HG03025 (cell line): ENCODE results near the gene FAM171A1.
"Not testable (repeated sequence)": the region's sequence is repeated elsewhere in the genome, so short reads cannot be mapped to it uniquely, and the experiment has no call there.

Experiments
- ATAC-seq: cut with Tn5 transposase; IDR thresholded peaks from one replicate; pipeline ENCODE4 v1.9.1; 2021; ENCODE audit warnings: mild to moderate bottlenecking, moderate library complexity; ENCODE audit not compliant: unreplicated experiment, low FRiP score

The FAM171A1 gene

DNA sequence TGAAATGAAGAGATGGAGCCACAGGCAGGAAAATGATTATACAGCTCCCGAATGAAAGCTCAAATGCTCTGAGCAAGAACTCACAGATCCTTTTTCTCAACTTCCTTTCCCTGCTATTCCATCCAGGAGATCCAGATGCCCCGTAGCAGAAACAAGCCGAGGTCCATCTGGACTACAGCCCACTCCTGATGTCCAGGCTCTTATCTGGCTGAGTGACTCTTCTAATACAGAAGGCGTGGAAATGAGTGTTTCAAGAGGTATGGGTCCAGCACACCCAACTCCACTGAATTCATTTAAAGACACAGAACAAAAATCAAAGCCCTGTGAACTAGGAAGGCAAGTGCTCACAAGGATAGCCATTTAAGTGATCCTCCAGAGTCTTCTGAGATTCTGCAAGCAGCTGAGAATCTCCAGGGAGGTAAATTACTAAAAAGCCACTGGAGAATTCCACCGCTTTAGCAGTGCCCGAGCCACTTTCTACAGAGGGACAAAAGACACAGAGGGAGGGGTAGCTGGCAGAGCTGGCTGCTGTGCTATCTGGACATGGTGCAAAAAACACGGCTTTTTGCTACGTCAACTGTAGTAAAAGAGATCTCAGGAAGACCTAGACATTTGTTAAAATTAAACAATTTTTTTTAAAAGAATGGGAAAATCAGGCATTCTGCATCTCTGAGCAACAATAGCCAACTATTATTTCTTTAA lies 24.5 kb downstream of the FAM171A1 start:
- no peak for ATAC-seq

DNA sequence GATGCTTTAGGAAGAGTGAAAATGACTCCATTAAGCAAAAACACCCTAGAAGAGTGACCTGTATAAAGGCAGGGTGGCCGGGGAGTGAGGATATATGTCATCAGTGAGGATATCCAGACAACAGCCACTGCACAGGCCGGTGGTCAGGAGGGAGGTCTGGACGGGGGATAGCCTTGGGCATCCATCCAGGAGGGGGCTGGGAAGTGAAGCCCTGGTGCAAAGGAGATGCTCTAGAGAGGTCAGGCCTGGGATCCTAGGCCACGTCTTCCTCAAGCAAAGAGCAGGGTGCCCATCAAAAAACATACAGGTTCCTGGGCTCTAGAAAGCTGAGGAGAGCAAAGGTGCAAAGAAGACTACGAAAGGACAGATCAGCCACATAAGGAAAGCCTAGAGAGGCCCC lies 25.6 kb downstream of the FAM171A1 start:
- no peak for ATAC-seq

DNA sequence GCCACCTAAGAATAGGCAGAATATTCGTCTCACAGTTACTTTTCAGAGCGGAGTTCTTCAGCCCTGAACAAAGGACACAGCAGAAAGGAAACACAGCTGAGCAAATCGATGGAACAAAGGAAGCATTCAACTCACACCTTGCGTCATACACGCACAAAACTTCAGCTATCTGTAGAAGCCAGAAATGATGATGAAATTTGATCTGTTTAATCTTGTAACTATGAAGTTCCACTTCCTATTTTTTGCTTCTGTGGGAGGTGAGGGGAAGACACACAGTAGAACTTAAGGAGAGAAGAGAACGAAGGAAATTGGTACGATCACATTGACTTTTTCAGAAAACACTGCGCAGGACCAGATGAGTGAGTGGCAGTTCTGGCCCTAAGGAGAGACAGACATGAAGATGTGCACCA lies 26.2 kb downstream of the FAM171A1 start:
- ATAC-seq, result no peak

DNA sequence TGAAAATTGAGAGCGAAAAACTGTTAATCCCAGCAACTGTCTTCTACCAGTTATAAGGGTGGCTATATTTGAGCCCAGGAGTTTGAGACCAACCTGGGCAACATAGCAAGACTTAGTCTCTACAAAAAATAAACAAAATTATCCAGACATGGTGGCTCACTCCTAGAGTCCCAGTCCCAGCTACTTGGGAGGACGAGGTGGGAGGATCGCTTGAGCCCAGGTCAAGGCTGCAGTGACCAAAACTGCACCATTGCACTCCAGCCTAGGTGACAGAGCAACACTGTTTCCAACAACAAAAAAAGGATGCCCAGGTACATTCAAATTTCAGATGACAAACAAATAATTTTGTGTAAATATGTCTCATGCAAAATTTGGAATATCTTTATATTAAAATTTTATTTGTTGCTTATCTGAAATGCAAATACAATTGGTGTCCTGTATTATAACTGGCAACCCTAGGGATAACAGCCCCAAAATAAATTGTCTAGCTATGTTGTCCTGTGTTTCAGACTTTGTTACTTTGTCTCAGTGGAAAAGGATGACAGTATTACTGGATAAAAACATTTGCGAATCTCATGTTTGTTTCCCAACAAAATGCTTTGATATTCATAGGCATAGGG lies 26.7 kb downstream of the FAM171A1 start:
- ATAC-seq, result no peak

DNA sequence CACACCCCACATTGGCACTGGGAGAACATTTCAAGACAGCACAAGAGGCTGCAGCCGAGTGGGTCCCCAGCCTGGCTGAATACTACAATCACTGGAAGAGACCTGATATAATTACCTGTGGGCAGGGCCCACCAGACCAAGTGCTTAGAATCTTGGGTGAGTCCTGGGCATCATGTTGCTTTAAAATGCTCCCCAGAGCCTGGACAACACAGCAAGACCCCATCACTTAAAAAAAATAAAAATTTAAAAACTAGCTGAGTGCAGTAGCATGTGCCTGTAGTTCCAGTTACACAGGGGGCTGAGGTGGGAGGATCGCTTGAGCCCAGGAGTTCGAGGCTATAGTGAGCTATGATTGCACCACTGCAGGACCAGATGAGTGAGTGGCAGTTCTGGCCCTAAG lies 28.1 kb downstream of the FAM171A1 start:
- no peak for ATAC-seq

DNA sequence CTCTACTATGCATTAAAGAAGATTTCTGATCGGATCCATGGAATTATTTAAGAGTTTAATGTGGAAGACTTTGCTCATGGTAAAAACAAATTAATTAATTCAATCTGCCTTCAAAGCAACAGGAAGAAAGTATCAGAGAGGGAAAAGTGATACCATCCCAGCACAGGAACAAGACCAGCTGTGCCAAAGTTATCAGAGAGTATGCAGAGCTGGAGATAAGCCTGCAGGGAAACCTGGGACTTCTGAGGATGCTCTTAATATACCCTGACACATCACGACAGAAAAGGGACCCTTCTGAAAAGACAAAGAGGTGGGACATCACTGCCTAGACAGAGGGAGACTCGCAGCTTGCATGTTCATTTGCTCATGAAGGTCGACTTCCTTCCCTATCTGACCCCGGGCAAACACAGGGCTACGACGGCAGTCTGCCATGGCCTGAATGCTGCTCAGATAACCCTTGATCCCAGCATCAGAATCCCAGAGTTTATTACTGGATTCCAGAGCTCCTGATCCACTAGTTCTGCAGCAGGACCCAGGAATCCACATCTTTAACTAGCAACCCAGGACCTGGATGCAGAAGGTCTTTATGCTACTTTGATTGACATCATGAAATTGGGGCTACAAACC lies 29.5 kb downstream of the FAM171A1 start:
- no peak for ATAC-seq

DNA sequence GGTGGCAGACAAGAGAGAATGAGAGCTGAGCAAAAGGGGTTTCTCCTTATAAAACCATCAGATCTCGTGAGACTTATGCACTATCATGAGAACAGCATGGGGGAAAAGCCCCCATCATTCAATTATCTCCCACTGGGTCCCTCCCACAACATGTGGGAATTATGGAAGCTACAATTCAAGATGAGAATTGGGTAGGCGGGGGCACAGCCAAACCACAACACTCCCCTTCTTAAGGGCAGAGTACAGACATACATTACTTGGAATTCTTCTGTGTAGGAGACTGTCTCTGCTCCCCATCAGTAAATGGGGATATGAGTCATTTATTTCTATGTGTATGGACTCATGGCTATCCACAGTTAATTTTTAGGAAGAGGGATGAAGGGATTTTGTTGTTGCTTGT lies 31.2 kb downstream of the FAM171A1 start:
- ATAC-seq, result no peak

DNA sequence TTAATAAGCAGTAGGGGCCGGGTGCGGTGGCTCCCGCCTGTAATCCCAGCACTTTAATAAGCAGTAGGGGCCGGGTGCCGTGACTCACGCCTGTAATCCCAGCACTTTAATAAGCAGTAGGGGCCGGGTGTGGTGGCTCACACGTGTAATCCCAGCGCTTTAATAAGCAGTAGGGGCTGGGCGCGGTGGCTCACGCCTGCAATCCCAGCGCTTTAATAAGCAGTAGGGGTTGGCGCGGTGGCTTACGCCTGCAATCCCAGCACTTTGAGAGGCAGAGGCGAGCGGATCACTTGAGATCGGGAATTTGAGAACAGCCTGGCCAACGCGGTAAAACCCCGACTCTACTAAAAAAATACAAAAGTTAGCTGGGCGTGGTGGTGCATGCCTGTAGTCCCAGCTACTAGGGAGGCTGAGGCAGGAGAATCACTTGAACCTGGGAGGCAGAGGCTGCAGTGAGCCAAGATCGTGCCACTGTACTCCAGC lies 33.6 kb downstream of the FAM171A1 start:
- not testable (repeated sequence) for ATAC-seq

DNA sequence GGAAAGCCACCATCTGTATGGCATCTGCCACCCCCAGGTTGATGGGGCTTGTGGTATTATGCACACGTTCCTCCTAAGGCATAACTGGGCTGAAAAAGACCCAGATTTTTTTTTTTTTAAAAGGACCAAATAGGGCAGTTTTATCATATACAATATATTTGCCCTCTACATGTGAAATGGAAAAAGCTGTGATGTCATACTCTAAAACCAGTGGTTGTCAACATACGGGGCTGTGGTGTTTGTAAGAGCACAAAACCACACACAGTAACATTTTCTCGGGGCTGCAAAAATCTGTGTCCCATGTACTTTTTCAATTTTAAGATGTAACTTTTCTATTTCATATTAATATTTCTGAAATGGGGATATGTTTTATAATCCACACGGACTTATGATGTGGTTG lies 34.9 kb downstream of the FAM171A1 start:
- ATAC-seq, result no peak

DNA sequence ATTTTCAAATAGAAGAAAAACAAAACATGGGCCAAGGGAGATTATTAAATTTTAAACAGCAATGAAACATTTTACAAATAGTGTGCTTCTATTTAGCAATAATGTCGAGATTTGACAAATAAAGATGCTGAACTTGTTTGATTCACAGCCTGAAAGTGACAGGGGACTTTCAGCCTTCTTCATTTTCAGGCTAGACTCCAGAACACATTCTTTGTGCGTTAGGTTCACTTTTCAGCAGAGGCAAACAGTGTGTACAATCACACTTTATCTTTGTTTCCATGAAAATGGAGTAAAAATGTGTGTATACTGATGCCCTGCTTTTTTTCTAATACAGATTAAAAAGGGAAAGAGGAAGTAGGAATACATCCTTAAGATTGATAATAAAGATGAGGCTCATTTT lies 35.6 kb downstream of the FAM171A1 start:
- ATAC-seq, result no peak

DNA sequence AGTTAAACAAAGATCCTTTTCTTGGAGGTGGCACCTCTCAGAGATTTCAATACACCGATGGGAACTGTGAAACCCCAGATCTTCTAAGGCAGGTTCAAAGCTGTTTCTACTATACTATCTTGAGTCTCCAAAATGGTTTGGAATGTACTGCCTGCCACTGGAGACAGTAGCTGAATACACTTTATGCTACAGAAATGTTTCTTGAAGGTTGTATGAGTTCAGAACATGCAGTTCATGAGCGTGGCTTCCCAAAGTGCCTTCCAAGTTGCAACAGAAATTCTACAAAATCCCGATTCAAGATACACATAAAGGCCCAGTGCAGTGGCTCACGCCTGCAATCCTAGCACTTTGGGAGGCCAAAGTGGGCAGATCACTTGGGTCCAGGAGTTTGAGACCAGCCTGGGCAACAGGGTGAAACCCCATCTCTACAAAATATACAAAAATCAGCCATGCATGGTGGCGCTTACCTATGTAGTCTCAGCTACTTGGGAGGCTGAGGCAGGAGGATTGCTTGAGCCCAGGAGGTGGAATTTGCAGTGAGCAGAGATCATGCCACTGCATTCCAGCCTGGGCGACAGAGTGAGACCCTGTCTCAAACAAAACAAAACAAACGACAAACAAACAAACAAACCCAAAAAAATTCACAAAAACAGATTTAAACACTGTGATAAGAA lies 36.3 kb downstream of the FAM171A1 start:
- ATAC-seq, result no peak

DNA sequence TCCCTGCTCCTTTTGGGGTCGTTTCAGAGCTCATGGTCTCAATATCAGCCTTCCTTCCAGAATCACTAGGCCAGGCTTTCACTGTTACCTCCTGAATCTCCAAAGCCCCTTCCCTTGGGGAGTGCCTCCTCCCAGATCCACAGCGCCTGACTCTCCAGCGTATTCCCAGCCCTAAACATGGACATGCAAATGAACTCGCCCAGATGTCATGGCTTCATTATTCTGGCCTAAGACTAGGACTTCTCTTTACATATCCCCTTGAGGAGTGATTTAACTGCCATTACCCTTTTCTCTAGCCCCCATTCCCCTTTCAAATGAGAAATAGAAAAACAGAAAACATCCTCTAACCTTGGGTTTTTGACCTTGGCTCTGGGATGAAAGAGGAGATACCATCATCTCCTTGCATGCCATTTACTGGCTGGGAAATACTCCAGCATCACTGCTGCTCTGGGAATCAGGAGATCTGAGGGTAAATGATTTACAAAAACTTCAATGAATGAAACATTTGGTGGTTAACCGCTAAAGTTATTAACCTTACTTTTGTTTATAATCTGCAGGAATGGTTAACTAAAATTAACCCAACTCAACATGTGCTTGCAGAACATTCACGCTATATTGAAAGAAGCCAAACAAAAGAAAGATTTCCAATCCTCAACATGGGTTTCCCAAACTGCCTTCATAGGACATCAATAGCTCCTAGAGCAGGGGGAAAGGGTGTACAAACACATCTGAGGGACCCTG lies 37.0 kb downstream of the FAM171A1 start:
- ATAC-seq, result no peak

DNA sequence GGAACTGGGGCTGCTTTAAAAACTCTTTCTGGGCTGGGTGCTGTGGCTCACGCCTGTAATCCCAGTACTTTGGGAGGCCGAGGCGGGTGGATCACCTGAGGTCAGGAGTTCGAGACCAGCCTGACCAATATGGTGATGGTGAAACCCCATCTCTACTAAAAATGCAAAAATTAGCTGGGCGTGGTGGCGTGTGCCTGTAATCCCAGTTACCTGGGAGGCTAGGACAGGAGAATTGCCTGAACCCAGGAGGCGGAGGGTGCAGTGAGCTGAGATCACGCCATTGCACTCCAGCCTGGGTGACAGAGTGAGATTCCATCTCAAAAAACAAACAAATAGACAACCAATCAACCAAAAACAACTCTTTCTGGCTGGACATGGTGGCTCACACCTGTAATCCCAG lies 37.9 kb downstream of the FAM171A1 start:
- ATAC-seq, result not testable (repeated sequence)

DNA sequence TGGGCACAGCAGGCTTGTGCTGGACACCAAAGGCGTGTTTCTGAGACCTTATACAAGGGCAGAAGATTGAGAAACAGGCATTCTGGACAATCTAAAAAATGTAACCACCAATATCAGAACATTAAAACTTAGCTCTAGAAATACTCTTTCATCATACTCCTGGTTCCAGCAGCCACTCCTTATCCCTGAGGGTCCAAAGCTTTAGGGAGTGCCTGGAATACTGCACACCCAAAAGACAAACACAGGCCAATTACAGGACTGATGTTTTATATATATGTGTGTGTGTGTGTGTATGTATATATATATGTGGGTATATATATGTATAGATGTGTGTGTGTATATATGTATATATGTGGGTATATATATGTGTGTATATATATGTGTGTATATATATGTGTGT lies 39.6 kb downstream of the FAM171A1 start:
- ATAC-seq, result no peak

DNA sequence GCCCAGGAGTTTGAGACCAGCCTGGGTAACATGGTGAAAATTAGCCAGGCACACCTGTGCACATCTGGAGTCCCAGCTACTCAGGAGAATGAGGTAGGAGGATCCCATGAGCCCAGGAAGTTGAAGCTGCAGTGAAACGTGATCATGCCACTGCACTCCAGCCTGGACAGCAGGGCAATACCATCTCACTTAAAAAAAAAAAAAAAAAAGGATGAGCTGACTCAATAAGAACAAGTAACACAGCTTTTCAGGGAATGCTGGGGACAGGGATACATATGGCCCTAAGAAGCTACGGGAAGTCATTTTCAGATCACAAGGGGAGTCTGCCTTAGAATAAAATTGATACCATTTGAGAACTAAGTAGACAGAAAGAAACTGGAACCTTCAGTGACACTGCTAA lies 41.7 kb downstream of the FAM171A1 start:
- ATAC-seq, result no peak

DNA sequence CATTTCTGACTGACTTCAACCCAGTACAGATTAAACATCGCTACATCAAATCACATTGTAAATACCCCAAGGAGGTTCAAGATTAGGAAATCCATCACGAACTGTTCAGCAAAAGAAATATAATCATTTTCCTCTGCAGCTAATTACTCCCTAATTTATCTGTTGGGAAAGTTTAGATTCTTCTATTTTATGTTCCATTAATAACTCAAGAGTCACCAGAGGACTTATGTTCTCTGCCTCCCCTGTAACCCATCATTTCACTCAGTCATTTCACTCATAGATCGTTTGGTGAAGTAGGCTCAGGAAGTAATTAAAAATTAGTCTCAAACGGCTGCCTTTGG lies 45.2 kb downstream of the FAM171A1 start:
- ATAC-seq, result no peak

DNA sequence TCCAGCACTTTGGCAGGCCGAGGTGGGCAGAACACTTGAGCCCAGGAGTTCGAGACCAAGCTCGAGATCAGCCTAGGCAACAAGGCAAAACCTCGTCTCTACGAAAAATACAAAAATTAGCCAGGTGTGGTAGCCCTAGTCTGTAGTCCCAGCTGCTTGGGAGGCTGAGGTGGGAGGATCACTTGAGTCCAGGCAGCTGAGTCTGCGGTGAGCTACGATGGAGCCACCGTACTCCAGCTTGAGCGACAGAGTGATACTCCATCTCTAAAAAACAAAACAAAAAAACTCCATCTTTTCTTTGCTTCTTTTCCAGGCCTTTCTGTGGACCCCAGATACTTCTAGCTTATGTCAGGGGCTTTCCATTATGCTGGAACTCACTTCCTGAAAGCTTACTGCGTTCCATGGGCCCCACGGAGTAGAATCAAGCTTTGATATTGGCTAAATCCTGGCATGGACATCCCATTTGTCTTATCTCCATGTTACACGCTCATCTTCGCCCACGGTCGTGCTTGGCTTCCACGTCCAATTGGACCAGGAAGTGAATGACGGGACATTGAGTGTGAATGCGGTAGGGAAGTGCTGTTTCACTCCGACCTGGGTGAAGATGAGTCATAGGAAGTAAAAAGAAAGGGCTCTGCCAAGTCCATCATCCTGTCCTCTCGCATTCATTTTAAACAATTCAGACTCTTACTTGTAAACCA lies 45.7 kb downstream of the FAM171A1 start:
- ATAC-seq, result no peak

DNA sequence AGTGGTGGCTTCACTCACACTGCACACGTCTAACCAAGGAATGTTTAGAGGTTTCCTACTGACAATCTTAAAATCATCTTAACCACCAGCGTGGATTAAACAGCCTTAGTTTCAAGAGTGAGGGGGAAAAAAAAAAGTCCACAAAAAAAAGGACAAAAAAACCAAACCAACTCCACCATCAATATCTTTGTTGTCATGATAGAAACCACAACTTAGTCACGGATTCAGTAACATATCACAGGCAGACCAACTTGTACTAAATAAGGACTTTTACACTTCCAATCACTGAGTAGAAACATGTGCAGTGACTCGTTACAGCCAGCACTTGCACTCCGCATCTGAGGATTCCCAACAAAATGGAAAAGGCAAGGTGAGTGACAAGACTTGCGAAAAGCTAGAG lies 46.5 kb downstream of the FAM171A1 start:
- ATAC-seq, result no peak

DNA sequence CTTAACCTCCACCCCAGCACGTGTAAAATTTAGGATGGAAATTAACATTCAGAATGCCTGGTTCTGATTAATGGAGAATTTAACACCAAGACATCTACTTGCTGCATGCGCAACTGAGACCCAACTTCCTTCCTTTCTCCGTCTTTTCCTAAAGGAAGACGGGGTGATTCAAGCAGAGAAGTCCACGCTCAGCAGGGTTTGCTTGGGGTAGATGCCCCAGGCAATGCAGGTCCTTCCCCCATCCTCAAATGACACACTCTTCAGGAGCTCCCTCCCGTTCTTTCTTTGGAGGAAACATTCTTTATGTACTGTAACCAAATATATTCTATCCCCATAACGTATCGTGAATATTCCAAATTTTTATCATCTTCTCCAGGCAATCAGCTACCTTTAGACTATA lies 47.0 kb downstream of the FAM171A1 start:
- no peak for ATAC-seq

DNA sequence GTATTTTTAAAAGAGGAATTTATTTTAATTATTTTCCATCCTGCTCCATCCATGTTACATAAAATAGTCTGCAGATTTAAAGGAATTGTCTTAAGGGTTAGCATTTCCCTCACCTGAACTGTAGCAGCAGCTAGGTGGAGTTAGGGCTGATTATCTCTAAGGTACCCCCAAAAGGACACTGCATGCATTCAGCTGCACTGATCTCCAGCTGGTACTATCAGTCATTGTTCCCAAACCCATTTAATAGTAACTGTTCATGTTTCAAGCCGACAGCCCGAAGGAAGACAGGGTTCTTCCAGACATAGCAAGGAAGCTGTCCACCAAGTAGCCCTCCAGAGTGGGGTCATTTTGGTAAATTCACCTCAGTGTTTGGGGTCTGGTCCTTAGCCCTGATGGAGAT lies 48.7 kb downstream of the FAM171A1 start:
- no peak for ATAC-seq
